ENCODE data around the gene ATP10A. TPM values are rescaled to one million over a fixed set of nuclear protein-coding genes. Genes with fewer than 3 reads are reported as not detected.

ATP10A gene
- polyA plus RNA-seq, 3 donors = 0.71 to 3.9 (median 0.92) TPM

DNA sequence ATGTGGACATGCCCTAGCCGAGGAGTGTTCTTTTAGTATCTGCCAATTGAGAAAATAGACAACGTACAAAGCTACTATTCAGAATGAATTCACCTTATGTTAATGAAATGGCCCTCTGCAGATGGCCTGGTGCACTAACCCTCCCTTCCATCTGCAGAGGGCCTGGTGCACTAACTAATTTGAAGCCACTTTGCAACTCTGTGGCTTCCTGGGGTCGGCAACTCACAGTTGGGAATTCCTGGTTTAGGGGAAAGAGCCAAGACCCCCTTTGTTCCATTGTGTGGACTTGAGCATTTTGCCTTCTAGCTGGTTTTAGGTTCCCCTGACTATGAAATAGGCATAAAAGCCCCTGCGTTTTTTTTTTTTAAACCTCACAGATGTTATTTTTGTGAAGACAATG, 220.0 kb downstream of the ATP10A start:
- no peak overlapping the region for H3K4me2 ChIP-seq (replicated peaks; ENCODE audit: extremely low read depth, low read length, poor library complexity, severe bottlenecking)
- H3K9me3 Mint-ChIP-seq = peaks cover 0 to 17% (median 4%) of the 10 kb centered on the region in 7 donors
- no peak overlapping the region for H3K27ac Mint-ChIP-seq
- 63% methylated on average over 1 of the region's 4 CpGs for WGBS (ENCODE audit: insufficient coverage)
- no peaks in the 10 kb centered on the region for H3K27me3 ChIP-seq (ENCODE audit: control insufficient read depth in 2 of 2, insufficient read depth in 2 of 2, low read length in 2 of 2)
- no peaks in the 10 kb centered on the region for H3K36me3 Mint-ChIP-seq
- no peak overlapping the region for H3K4me3 Mint-ChIP-seq
- no peak for DNase-seq
- no peak overlapping the region for H3K4me3 ChIP-seq (replicated peaks in 1 of 3; ENCODE audit: low read depth in 2 of 3, low read length in 3 of 3)
- intact Hi-C loops (cut with micrococcal nuclease) = no loop called here
- H3K4me1 ChIP-seq (ENCODE audit: control insufficient read depth in 1 of 2, insufficient read depth in 2 of 2, low read length in 2 of 2) = no peaks in the 10 kb centered on the region
- peaks cover 0 to 16% (median 7%) of the 10 kb centered on the region in 3 donors for H3K27me3 Mint-ChIP-seq (ENCODE audit: low read depth in 3 of 3)
- H3K79me2 ChIP-seq (ENCODE audit: insufficient read depth, low read length) = no peaks in the 10 kb centered on the region
- H4K20me1 ChIP-seq (ENCODE audit: insufficient read depth, low read length) = no peaks in the 10 kb centered on the region
- no peaks in the 10 kb centered on the region for H3K9me3 ChIP-seq (replicated peaks in 1 of 2; ENCODE audit: control insufficient read depth in 1 of 2, insufficient read depth in 1 of 2, low read length in 2 of 2)
- no peak overlapping the region for H2AFZ ChIP-seq (ENCODE audit: insufficient read depth, low read depth, low read length, poor library complexity, severe bottlenecking)
- H3K9ac ChIP-seq (ENCODE audit: insufficient read depth, low read length, poor library complexity, severe bottlenecking) = no peak overlapping the region
- no peak overlapping the region for H3K27ac ChIP-seq (ENCODE audit: low read depth in 1 of 2, low read length in 2 of 2)
- H3K4me1 Mint-ChIP-seq = no peaks in the 10 kb centered on the region
- TF ChIP-seq, protein P1, sequence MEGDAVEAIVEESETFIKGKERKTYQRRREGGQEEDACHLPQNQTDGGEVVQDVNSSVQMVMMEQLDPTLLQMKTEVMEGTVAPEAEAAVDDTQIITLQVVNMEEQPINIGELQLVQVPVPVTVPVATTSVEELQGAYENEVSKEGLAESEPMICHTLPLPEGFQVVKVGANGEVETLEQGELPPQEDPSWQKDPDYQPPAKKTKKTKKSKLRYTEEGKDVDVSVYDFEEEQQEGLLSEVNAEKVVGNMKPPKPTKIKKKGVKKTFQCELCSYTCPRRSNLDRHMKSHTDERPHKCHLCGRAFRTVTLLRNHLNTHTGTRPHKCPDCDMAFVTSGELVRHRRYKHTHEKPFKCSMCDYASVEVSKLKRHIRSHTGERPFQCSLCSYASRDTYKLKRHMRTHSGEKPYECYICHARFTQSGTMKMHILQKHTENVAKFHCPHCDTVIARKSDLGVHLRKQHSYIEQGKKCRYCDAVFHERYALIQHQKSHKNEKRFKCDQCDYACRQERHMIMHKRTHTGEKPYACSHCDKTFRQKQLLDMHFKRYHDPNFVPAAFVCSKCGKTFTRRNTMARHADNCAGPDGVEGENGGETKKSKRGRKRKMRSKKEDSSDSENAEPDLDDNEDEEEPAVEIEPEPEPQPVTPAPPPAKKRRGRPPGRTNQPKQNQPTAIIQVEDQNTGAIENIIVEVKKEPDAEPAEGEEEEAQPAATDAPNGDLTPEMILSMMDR (IDR thresholded peaks at IDR 0.05) = no peak
- H3K36me3 ChIP-seq (replicated peaks in 1 of 2; ENCODE audit: control insufficient read depth in 1 of 2, insufficient read depth in 2 of 2, low read length in 2 of 2) = no peaks in the 10 kb centered on the region

DNA sequence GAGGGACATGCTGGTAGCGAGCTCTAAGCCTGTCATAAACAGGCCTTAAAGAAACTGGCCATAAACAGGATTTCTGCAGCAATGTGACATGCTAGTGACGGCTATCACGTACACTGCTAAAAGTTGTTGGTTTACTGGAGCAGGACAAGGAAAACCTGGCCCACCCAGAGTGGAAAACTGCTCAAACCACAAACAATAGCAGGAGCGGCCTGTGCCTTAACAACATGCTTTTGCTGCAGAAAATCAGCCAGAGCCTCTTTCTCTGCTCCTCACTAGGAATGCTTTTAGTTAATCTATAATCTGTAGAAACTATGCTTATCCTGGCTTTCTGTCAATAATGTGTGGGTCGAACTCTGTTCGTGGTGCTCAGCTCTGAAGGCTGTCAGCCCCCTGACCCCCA, 221.4 kb downstream of the ATP10A start:
- H3K27me3 Mint-ChIP-seq (ENCODE audit: low read depth in 3 of 3) = peaks cover 0 to 13% (median 7%) of the 10 kb centered on the region in 3 donors
- TF ChIP-seq, protein P1 (IDR thresholded peaks at IDR 0.05) = no peak
- intact Hi-C loops (cut with micrococcal nuclease) = no loop called here

More for the DNA sequence above, 221.4 kb downstream of the ATP10A start:
- H3K36me3 Mint-ChIP-seq = no peaks in the 10 kb centered on the region
- Histone ChIP-seq H3K79me2 (ENCODE audit: insufficient read depth, low read length) (no peaks in the 10 kb centered on the region), H4K20me1 (ENCODE audit: insufficient read depth, low read length) (no peaks in the 10 kb centered on the region), H3K4me3 (replicated peaks in 1 of 3; ENCODE audit: low read depth in 2 of 3, low read length in 3 of 3) (no peak overlapping the region), H3K9ac (ENCODE audit: insufficient read depth, low read length, poor library complexity, severe bottlenecking) (no peak overlapping the region), H3K9me3 (replicated peaks in 1 of 2; ENCODE audit: control insufficient read depth in 1 of 2, insufficient read depth in 1 of 2, low read length in 2 of 2) (no peaks in the 10 kb centered on the region), H3K27ac (ENCODE audit: low read depth in 1 of 2, low read length in 2 of 2) (no peak overlapping the region), H3K36me3 (replicated peaks in 1 of 2; ENCODE audit: control insufficient read depth in 1 of 2, insufficient read depth in 2 of 2, low read length in 2 of 2) (no peaks in the 10 kb centered on the region), H3K27me3 (ENCODE audit: control insufficient read depth in 2 of 2, insufficient read depth in 2 of 2, low read length in 2 of 2) (no peaks in the 10 kb centered on the region), H2AFZ (ENCODE audit: insufficient read depth, low read depth, low read length, poor library complexity, severe bottlenecking) (no peak overlapping the region), H3K4me2 (replicated peaks; ENCODE audit: extremely low read depth, low read length, poor library complexity, severe bottlenecking) (no peak overlapping the region), H3K4me1 (ENCODE audit: control insufficient read depth in 1 of 2, insufficient read depth in 2 of 2, low read length in 2 of 2) (no peaks in the 10 kb centered on the region)
- H3K9me3 Mint-ChIP-seq = peaks cover 0 to 14% (median 2%) of the 10 kb centered on the region in 7 donors
- H3K4me1 Mint-ChIP-seq = no peaks in the 10 kb centered on the region
- H3K4me3 Mint-ChIP-seq = peak overlapping the region in 1 of 2 donors; percentile 1
- WGBS (ENCODE audit: insufficient coverage) = no CpG with 5 or more reads among the region's 6 CpGs
- DNase-seq = no peak
- H3K27ac Mint-ChIP-seq = no peak overlapping the region

All from CD14-positive monocyte (primary cell).